Measurements from ENCODE around the gene MLXIP. TPM values are rescaled to one million over a fixed set of nuclear protein-coding genes. Genes with fewer than 3 reads are reported as not detected.

MLXIP gene
- total RNA-seq, 1 experiment from 2014 or later, result 32.4 TPM

DNA sequence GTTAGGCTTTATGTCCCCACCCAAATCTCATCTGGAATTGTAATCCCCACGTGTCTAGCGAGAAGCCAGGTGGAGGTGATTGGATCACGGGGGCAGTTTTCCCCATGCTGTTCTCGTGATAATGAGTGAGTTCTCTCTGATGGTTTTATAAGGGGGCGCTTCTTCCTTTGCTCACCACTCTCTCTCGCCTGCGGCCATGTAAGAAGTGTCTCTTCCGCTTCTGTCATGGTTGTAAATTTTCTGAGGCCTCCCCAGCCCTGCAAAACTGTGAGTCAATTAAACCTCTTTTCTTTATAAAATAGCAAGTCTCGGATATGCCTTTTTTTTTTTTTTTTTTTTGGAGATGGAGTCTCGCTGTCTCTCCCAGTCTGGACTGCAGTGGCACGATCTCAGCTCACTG is 82.2 kb downstream of the MLXIP start:
- H2BK5ac ChIP-seq (ENCODE audit: insufficient read length, low read length), result no peak overlapping the region
- H3K27ac ChIP-seq (ENCODE audit: insufficient read length, low read depth, low read length), result no peak overlapping the region
- no peak overlapping the region for H3K56ac ChIP-seq (ENCODE audit: insufficient read length, low read depth, low read length)
- no peaks in the 10 kb centered on the region for H3K4me1 ChIP-seq (ENCODE audit: insufficient read depth, low read length)
- Mint-ChIP-seq H3K4me1 (peaks cover 5 to 7% of the 10 kb centered on the region in 2 experiments; a peak in 3 of 4 replicates), H3K27ac (no peak overlapping the region), H3K4me3 (no peak overlapping the region), H3K27me3 (ENCODE audit: low read depth) (peaks cover 3% of the 10 kb centered on the region), H3K36me3 (ENCODE audit: insufficient read depth in 1 of 3, low read depth in 3 of 3) (no peaks in the 10 kb centered on the region), H3K9me3 (no peaks in the 10 kb centered on the region)
- TF ChIP-seq CTCF (conservative IDR thresholded peaks at IDR 0.05), result no peak
- no peak overlapping the region for H3K23ac ChIP-seq (ENCODE audit: insufficient read length, low read depth, low read length)
- DNase-seq, result no peak
- H3K4me2 ChIP-seq (ENCODE audit: insufficient read depth, insufficient read length, low read length), result no peak overlapping the region
- H3T11ph ChIP-seq (ENCODE audit: low read length), result no peak overlapping the region
- H4K8ac ChIP-seq (replicated peaks; ENCODE audit: insufficient read length, low read depth, low read length), result no peak overlapping the region
- H4K5ac ChIP-seq (ENCODE audit: insufficient read length, low read depth, low read length), result no peak overlapping the region
- H3K9ac ChIP-seq (ENCODE audit: extremely low read depth, insufficient read length, low read length), result no peak overlapping the region
- H3K79me2 ChIP-seq (ENCODE audit: insufficient read depth, low read length), result no peaks in the 10 kb centered on the region
- H2AFZ ChIP-seq (ENCODE audit: low read length), result no peak overlapping the region
- WGBS (ENCODE audit: extremely low coverage, insufficient read length, low lambda C conversion rate), result no CpG with 5 or more reads among the region's 11 CpGs
- no peak overlapping the region for H3K4ac ChIP-seq (ENCODE audit: low read depth, low read length)
- no peak overlapping the region for H3K18ac ChIP-seq (ENCODE audit: insufficient read length, low read depth, low read length)
- no peak overlapping the region for H2BK20ac ChIP-seq (ENCODE audit: low read depth, low read length, poor library complexity, severe bottlenecking)
- H4K91ac ChIP-seq (ENCODE audit: insufficient read length, low read depth, low read length), result no peak overlapping the region
- H3K27me3 ChIP-seq (ENCODE audit: insufficient read depth, low read length), result no peaks in the 10 kb centered on the region
- no peak overlapping the region for H2BK12ac ChIP-seq (ENCODE audit: insufficient read length, low read depth, low read length)
- no peak overlapping the region for H2BK120ac ChIP-seq (ENCODE audit: low read depth, low read length, poor library complexity, severe bottlenecking)
- H2BK15ac ChIP-seq (ENCODE audit: low read depth, low read length), result no peak overlapping the region
- no peak overlapping the region for H3K14ac ChIP-seq (ENCODE audit: insufficient read depth, low read length)
- no peaks in the 10 kb centered on the region for H3K23me2 ChIP-seq (ENCODE audit: insufficient read length, low read depth, low read length, poor library complexity, severe bottlenecking)
- no peaks in the 10 kb centered on the region for H3K79me1 ChIP-seq (ENCODE audit: insufficient read depth, low read depth, low read length, poor library complexity, severe bottlenecking)
- no peaks in the 10 kb centered on the region for H3K9me3 ChIP-seq (ENCODE audit: control insufficient read depth, low read depth, low read length)
- H2AK5ac ChIP-seq (ENCODE audit: insufficient read length, low read length), result no peak overlapping the region
- no peaks in the 10 kb centered on the region for H4K20me1 ChIP-seq (ENCODE audit: control insufficient read depth, insufficient read depth, insufficient read length)

Measured in H9 (cell line).